HEK293T (cell line): Measurements from ENCODE around the gene PPP1R37.

ENCODE experiments used
- ARNT ChIP-seq: fragments of 450-650 bp; IDR thresholded peaks from 2 replicates; pipeline ENCODE4 v1.6.1; 2017; ENCODE audit warnings: mild to moderate bottlenecking
- BHLHE40 ChIP-seq: fragments of 450-650 bp; IDR thresholded peaks from 2 replicates; pipeline ENCODE4 v1.6.1; 2016; ENCODE audit warnings: mild to moderate bottlenecking, moderate library complexity, borderline replicate concordance
- CTBP1 ChIP-seq: fragments of 450-650 bp; IDR thresholded peaks from 2 replicates; pipeline ENCODE4 v1.6.1; 2016; ENCODE audit warnings: borderline replicate concordance
- FOXA1 ChIP-seq: fragments of 450-650 bp; IDR thresholded peaks from 2 replicates; pipeline ENCODE4 v1.6.1; 2016; ENCODE audit warnings: mild to moderate bottlenecking
- FOXK2 ChIP-seq: fragments of 450-650 bp; IDR thresholded peaks from 2 replicates; pipeline ENCODE4 v1.6.1; 2016; ENCODE audit warnings: mild to moderate bottlenecking
- FOXM1 ChIP-seq: fragments of 450-650 bp; IDR thresholded peaks from 2 replicates; pipeline ENCODE4 v1.6.1; 2017; ENCODE audit warnings: mild to moderate bottlenecking, borderline replicate concordance
- HDGF ChIP-seq: fragments of 450-650 bp; IDR thresholded peaks from 2 replicates; pipeline ENCODE4 v1.6.1; 2017; ENCODE audit warnings: antibody characterized with exemption, borderline replicate concordance
- L3MBTL2 ChIP-seq: fragments of 450-650 bp; conservative IDR thresholded peaks from 2 replicates; pipeline ENCODE4 v1.6.1; 2016; ENCODE audit warnings: mild to moderate bottlenecking
- NFRKB ChIP-seq: fragments of 450-650 bp; IDR thresholded peaks from 2 replicates; pipeline ENCODE4 v1.6.1; 2016; ENCODE audit warnings: mild to moderate bottlenecking, moderate library complexity
- PKNOX1 ChIP-seq: fragments of 450-650 bp; IDR thresholded peaks from 2 replicates; pipeline ENCODE4 v1.6.1; 2016
- SP1 ChIP-seq: fragments of 450-650 bp; IDR thresholded peaks from 2 replicates; pipeline ENCODE4 v1.6.1; 2017
- SUZ12 ChIP-seq: fragments of 450-650 bp; IDR thresholded peaks from 2 replicates; pipeline ENCODE4 v1.6.1; 2016; ENCODE audit warnings: mild to moderate bottlenecking
- TARDBP ChIP-seq: fragments of 450-650 bp; IDR thresholded peaks from 2 replicates; pipeline ENCODE4 v1.6.1; 2016

GRCh38 chr19:45179892-45180370, 87.0 kb downstream of the PPP1R37 start:
- TF ChIP-seq TARDBP = no peak
- no peak for TF ChIP-seq CTBP1
- TF ChIP-seq SUZ12 = no peak
- no peak for TF ChIP-seq PKNOX1
- TF ChIP-seq HDGF = no peak
- no peak for TF ChIP-seq SP1
- no peak for TF ChIP-seq BHLHE40
- TF ChIP-seq FOXK2 = no peak
- no peak for TF ChIP-seq FOXM1
- TF ChIP-seq ARNT = no peak
- TF ChIP-seq NFRKB = no peak
- no peak for TF ChIP-seq L3MBTL2
- no peak for TF ChIP-seq FOXA1
